Effector memory CD8-positive, alpha-beta T cell (primary cell): ENCODE data around the gene VDAC1.
"Not testable (repeated sequence)": the region's sequence is repeated elsewhere in the genome, so short reads cannot be mapped to it uniquely, and the experiment has no call there.

ENCODE experiments used
- ATAC-seq: fragments of 150-1000 bp; cut with Tn5 transposase; replicated peaks from 2 replicates; pipeline ENCODE4 v1.10.0; 2021; ENCODE audit warnings: mild to moderate bottlenecking, moderate library complexity
- DNase-seq, 3 experiments: peaks; one replicate each; pipeline ENCODE4 v3.0.0; 2021
- H3K27ac Mint-ChIP-seq, 2 donors: one replicate each; pipeline ENCODE4 v1.8.0; 2022; ENCODE audit warnings: mild to moderate bottlenecking in 2 of 2, mixed read lengths in 2 of 2, moderate library complexity in 2 of 2
- H3K27me3 Mint-ChIP-seq, 2 donors: one replicate each; pipeline ENCODE4 v1.8.0; 2022; ENCODE audit warnings: mixed read lengths in 2 of 2
- H3K36me3 Mint-ChIP-seq: one replicate; pipeline ENCODE4 v1.8.0; 2022; ENCODE audit warnings: mild to moderate bottlenecking, moderate library complexity, mixed read lengths; ENCODE audit not compliant: insufficient read depth
- H3K4me1 Mint-ChIP-seq, 2 donors: one replicate each; pipeline ENCODE4 v1.8.0; 2022; ENCODE audit warnings: low read depth in 2 of 2, mixed read lengths in 2 of 2
- H3K4me3 Mint-ChIP-seq, 2 donors: one replicate each; pipeline ENCODE4 v1.8.0; 2022; ENCODE audit warnings: mild to moderate bottlenecking in 2 of 2, mixed read lengths in 2 of 2, moderate library complexity in 2 of 2
- H3K9me3 Mint-ChIP-seq, 2 donors: one replicate each; pipeline ENCODE4 v1.8.0; 2022; ENCODE audit warnings: mixed read lengths in 2 of 2

VDAC1 gene

GRCh38 chr5:133981714-133982113, 23.1 kb downstream of the VDAC1 start:
- no peaks in the 10 kb centered on the region for H3K27me3 Mint-ChIP-seq
- ATAC-seq = no peak
- peaks cover 37% of the 10 kb centered on the region for H3K36me3 Mint-ChIP-seq
- DNase-seq = no peak
- H3K4me1 Mint-ChIP-seq = no peaks in the 10 kb centered on the region
- H3K4me3 Mint-ChIP-seq = no peak overlapping the region
- H3K9me3 Mint-ChIP-seq = no peaks in the 10 kb centered on the region
- H3K27ac Mint-ChIP-seq = no peak overlapping the region

- Mint-ChIP-seq H3K9me3 (no peaks in the 10 kb centered on the region), H3K36me3 (peaks cover 43% of the 10 kb centered on the region)
- ATAC-seq = no peak
These were observed 24.1 kb downstream of the VDAC1 start for GRCh38 chr5:133980652-133981051.

GRCh38 chr5:133978943-133979342, 25.8 kb downstream of the VDAC1 start:
- H3K9me3 Mint-ChIP-seq = no peaks in the 10 kb centered on the region
- no peaks in the 10 kb centered on the region for H3K27me3 Mint-ChIP-seq
- no peak for DNase-seq
- no peak for ATAC-seq
- no peak overlapping the region for H3K27ac Mint-ChIP-seq
- H3K4me3 Mint-ChIP-seq = no peak overlapping the region
- peaks cover 52% of the 10 kb centered on the region for H3K36me3 Mint-ChIP-seq
- H3K4me1 Mint-ChIP-seq = no peaks in the 10 kb centered on the region

More at GRCh38 chr5:133980652-133981051, 24.1 kb downstream of the VDAC1 start:
- H3K4me1 Mint-ChIP-seq = no peaks in the 10 kb centered on the region
- no peak overlapping the region for H3K27ac Mint-ChIP-seq
- no peaks in the 10 kb centered on the region for H3K27me3 Mint-ChIP-seq
- no peak for DNase-seq
- no peak overlapping the region for H3K4me3 Mint-ChIP-seq

- H3K4me1 Mint-ChIP-seq = no peaks in the 10 kb centered on the region
- H3K36me3 Mint-ChIP-seq = peaks cover 55% of the 10 kb centered on the region
- no peak overlapping the region for H3K4me3 Mint-ChIP-seq
- DNase-seq (no peak), ATAC-seq (no peak)
- no peaks in the 10 kb centered on the region for H3K9me3 Mint-ChIP-seq
- peak overlapping the region in 1 of 2 donors; percentile 82 for H3K27ac Mint-ChIP-seq
- no peaks in the 10 kb centered on the region for H3K27me3 Mint-ChIP-seq
These were observed 26.9 kb downstream of the VDAC1 start for GRCh38 chr5:133977858-133978257.

- ATAC-seq (no peak), DNase-seq (no peak)
- Mint-ChIP-seq H3K4me3 (no peak overlapping the region), H3K4me1 (no peaks in the 10 kb centered on the region), H3K27me3 (no peaks in the 10 kb centered on the region), H3K36me3 (peaks cover 50% of the 10 kb centered on the region), H3K9me3 (no peaks in the 10 kb centered on the region), H3K27ac (peak overlapping the region in 1 of 2 donors; percentile 82)
These were observed 27.5 kb downstream of the VDAC1 start for GRCh38 chr5:133977161-133977787.

GRCh38 chr5:133975546-133975945, 29.2 kb downstream of the VDAC1 start:
- not testable (repeated sequence) for H3K4me1 Mint-ChIP-seq, DNase-seq, H3K27me3 Mint-ChIP-seq, ATAC-seq, H3K4me3 Mint-ChIP-seq, H3K9me3 Mint-ChIP-seq
- Mint-ChIP-seq H3K36me3 (peaks cover 39% of the 10 kb centered on the region), H3K27ac (peak overlapping the region in 1 of 2 donors; percentile 41)

GRCh38 chr5:133974142-133974541, 30.6 kb downstream of the VDAC1 start:
- no peak for DNase-seq
- no peaks in the 10 kb centered on the region for H3K9me3 Mint-ChIP-seq
- ATAC-seq = no peak
- H3K27ac Mint-ChIP-seq = no peak overlapping the region
- H3K4me3 Mint-ChIP-seq = no peak overlapping the region
- no peaks in the 10 kb centered on the region for H3K27me3 Mint-ChIP-seq
- peaks cover 8% of the 10 kb centered on the region in 2 donors for H3K4me1 Mint-ChIP-seq
- peaks cover 40% of the 10 kb centered on the region for H3K36me3 Mint-ChIP-seq

GRCh38 chr5:133970325-133970909, 34.4 kb downstream of the VDAC1 start:
- DNase-seq (no peak), ATAC-seq (no peak)
- Mint-ChIP-seq H3K4me1 (peaks cover 22 to 28% of the 10 kb centered on the region in 2 donors), H3K27me3 (no peaks in the 10 kb centered on the region), H3K4me3 (peak overlapping the region; percentile 99 to 100), H3K27ac (peak overlapping the region; percentile 98 to 100), H3K9me3 (no peaks in the 10 kb centered on the region), H3K36me3 (peaks cover 39% of the 10 kb centered on the region)

GRCh38 chr5:133969654-133970324, 35.0 kb downstream of the VDAC1 start:
- H3K27me3 Mint-ChIP-seq = no peaks in the 10 kb centered on the region
- peaks cover 22 to 32% of the 10 kb centered on the region in 2 donors for H3K4me1 Mint-ChIP-seq
- no peak for DNase-seq
- no peaks in the 10 kb centered on the region for H3K9me3 Mint-ChIP-seq
- H3K4me3 Mint-ChIP-seq = peak overlapping the region; percentile 99 to 100
- ATAC-seq = no peak
- H3K27ac Mint-ChIP-seq = peak overlapping the region; percentile 98 to 100
- H3K36me3 Mint-ChIP-seq = peaks cover 32% of the 10 kb centered on the region

- no peaks in the 10 kb centered on the region for H3K9me3 Mint-ChIP-seq
- DNase-seq (peak; percentile 85 to 89 (median 86)), ATAC-seq (peak; percentile 95)
- H3K27ac Mint-ChIP-seq = peak within 1 kb of the TSS; percentile 98 to 100
- peaks cover 23 to 36% of the 10 kb centered on the region in 2 donors for H3K4me1 Mint-ChIP-seq
- H3K27me3 Mint-ChIP-seq = no peaks in the 10 kb centered on the region
- H3K4me3 Mint-ChIP-seq = peak within 1 kb of the TSS; percentile 99 to 100
- H3K36me3 Mint-ChIP-seq = peaks cover 20% of the 10 kb centered on the region
These were observed 36.4 kb downstream of the VDAC1 start, which contains the start of gene C5orf15 for GRCh38 chr5:133968204-133968980. C5orf15 (minus strand) TSS chr5:133968625; CDS start chr5:133968584, 41 bp downstream.

GRCh38 chr5:133967698-133968203, 37.0 kb downstream of the VDAC1 start:
- Mint-ChIP-seq H3K4me3 (peak overlapping the region; percentile 99 to 100), H3K27ac (peak overlapping the region; percentile 98 to 100), H3K36me3 (peaks cover 20% of the 10 kb centered on the region), H3K4me1 (peaks cover 27 to 42% of the 10 kb centered on the region in 2 donors), H3K9me3 (no peaks in the 10 kb centered on the region), H3K27me3 (no peaks in the 10 kb centered on the region)
- DNase-seq (peak in 1 of 3 experiments; percentile 5), ATAC-seq (peak; percentile 18)

GRCh38 chr5:133967124-133967523, 37.7 kb downstream of the VDAC1 start:
- ATAC-seq = no peak
- H3K4me3 Mint-ChIP-seq = peak overlapping the region; percentile 99 to 100
- peak overlapping the region; percentile 98 to 100 for H3K27ac Mint-ChIP-seq
- peaks cover 31 to 48% of the 10 kb centered on the region in 2 donors for H3K4me1 Mint-ChIP-seq
- peaks cover 20% of the 10 kb centered on the region for H3K36me3 Mint-ChIP-seq
- H3K27me3 Mint-ChIP-seq = no peaks in the 10 kb centered on the region
- DNase-seq = no peak
- no peaks in the 10 kb centered on the region for H3K9me3 Mint-ChIP-seq

GRCh38 chr5:133966090-133966489, 38.7 kb downstream of the VDAC1 start:
- Mint-ChIP-seq H3K4me3 (no peak overlapping the region), H3K27me3 (no peaks in the 10 kb centered on the region), H3K27ac (no peak overlapping the region), H3K9me3 (no peaks in the 10 kb centered on the region), H3K36me3 (peaks cover 17% of the 10 kb centered on the region), H3K4me1 (peaks cover 31 to 48% of the 10 kb centered on the region in 2 donors)
- ATAC-seq (no peak), DNase-seq (no peak)
